ENCODE measurements around the gene CABP4. TPM values are rescaled to one million over a fixed set of nuclear protein-coding genes. Genes with fewer than 3 reads are reported as not detected.
"Not testable (repeated sequence)": the region's sequence is repeated elsewhere in the genome, so short reads cannot be mapped to it uniquely, and the experiment has no call there.

The CABP4 gene
- total RNA-seq, 2 donors from 2014 or later, result 8.9 to 10.4 TPM

DNA sequence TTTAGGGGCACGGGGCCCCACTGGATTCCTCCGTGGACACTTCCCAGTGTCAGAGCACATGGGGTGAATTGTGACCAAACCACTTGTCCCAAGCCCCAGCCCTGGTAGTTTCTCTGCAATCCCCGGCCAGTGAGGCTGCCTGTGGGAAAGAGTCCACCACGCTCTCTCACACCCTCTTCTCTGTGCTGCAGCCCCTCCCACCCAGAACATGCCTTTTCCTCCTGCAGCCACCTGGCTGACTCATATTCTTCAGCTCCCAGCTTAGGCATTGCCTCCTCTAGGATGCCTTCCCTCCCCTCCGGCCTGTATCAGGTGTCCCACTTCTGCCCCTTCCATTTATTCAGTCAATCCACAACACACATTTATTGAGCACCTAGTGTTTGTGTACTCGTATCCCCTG is 32.3 kb upstream of the CABP4 start:
- Mint-ChIP-seq H3K4me1 (ENCODE audit: low read depth) (peaks cover 51% of the 10 kb centered on the region), H3K27me3 (ENCODE audit: low read depth) (no peaks in the 10 kb centered on the region), H3K9me3 (no peaks in the 10 kb centered on the region), H3K36me3 (ENCODE audit: insufficient read depth in 2 of 2) (no peaks in the 10 kb centered on the region), H3K4me3 (no peak overlapping the region), H3K27ac (no peak overlapping the region)
- DNase-seq (no peak), ATAC-seq (replicated peaks in 1 of 2) (no peak)

DNA sequence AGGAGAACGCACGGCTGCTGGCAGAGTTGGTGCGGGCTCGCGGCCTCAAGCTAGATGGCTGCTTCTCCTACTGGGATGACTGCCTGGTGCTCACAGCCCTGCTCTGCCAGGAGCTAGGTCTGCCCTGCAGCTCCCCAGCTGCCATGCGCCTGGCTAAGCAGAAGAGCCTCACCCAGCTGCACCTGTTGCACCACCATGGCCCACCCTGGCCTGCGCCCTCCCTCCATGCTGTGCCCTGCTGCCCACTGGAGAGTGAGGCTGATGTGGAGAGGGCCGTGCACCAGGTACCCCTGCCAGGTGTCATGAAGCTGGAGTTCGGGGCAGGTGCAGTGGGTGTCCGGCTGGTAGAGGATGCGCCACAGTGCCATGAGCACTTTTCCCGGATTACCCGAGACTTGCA is 31.7 kb upstream of the CABP4 start:
- DNase-seq (no peak), ATAC-seq (replicated peaks in 1 of 2) (no peak)
- Mint-ChIP-seq H3K36me3 (ENCODE audit: insufficient read depth in 2 of 2) (no peaks in the 10 kb centered on the region), H3K4me1 (ENCODE audit: low read depth) (peaks cover 46% of the 10 kb centered on the region), H3K4me3 (no peak overlapping the region), H3K27ac (no peak overlapping the region), H3K27me3 (ENCODE audit: low read depth) (no peaks in the 10 kb centered on the region), H3K9me3 (no peaks in the 10 kb centered on the region)

DNA sequence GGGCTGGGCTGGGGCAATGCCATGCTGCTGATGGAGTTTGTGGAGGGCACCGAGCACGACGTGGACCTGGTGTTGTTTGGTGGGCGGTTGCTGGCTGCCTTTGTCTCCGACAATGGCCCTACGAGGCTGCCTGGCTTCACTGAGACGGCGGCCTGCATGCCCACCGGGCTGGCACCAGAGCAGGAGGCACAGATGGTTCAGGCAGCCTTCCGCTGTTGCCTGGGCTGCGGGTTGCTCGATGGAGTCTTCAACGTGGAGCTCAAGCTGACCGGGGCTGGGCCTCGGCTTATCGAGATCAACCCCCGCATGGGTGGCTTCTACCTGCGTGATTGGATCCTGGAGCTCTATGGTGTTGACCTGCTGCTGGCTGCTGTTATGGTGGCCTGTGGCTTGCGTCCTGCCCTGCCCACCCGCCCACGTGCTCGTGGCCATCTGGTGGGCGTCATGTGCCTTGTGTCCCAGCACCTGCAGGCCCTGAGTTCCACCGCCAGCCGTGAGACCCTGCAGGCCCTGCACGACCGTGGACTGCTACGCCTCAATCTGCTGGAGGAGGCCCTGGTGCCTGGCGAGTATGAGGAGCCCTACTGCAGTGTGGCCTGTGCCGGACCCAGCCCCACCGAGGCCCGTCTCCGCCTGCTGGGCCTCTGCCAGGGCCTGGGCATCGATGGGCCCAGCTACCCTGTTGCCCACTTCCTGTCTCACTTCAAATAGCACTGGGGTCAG is 31.1 kb upstream of the CABP4 start:
- peaks cover 42% of the 10 kb centered on the region for H3K4me1 Mint-ChIP-seq (ENCODE audit: low read depth)
- no peak overlapping the region for H3K4me3 Mint-ChIP-seq
- ATAC-seq (replicated peaks in 1 of 2), result no peak
- DNase-seq, result no peak
- H3K27me3 Mint-ChIP-seq (ENCODE audit: low read depth), result no peaks in the 10 kb centered on the region
- no peaks in the 10 kb centered on the region for H3K36me3 Mint-ChIP-seq (ENCODE audit: insufficient read depth in 2 of 2)
- no peak overlapping the region for H3K27ac Mint-ChIP-seq
- no peaks in the 10 kb centered on the region for H3K9me3 Mint-ChIP-seq

DNA sequence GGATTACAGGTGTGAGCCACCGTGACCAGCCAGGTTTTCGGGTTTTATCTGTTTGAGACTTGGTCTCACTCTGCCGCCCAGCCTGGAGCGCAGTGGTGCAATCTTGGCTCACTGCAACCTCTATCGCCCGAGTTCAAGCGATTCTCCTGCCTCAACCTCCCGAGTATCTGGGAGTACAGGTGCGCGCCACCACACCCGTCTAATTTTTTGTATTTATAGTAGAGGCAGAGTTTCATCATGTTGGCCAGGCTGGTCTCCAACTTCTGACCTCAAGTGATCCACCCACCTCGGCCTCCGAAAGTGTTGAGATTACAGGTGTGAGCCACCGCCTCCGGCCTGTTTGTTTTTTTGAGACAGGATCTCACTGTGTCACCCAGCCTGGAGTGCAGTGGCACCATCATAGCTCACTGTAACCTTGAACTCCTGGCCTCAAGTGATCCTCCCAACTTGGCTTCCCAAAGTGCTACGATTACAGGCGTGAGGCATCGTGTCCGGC is 27.7 kb upstream of the CABP4 start:
- peak overlapping the region; percentile 91 to 99 for H3K4me3 Mint-ChIP-seq
- peak overlapping the region; percentile 96 for H3K27ac Mint-ChIP-seq
- H3K9me3 Mint-ChIP-seq; H3K27me3 Mint-ChIP-seq (ENCODE audit: low read depth); H3K36me3 Mint-ChIP-seq (ENCODE audit: insufficient read depth in 2 of 2): not testable (repeated sequence)
- ATAC-seq (replicated peaks in 1 of 2) (peak in 1 of 2 donors; percentile 15), DNase-seq (peak in 1 of 2 donors; percentile 41)
- peaks cover 50% of the 10 kb centered on the region for H3K4me1 Mint-ChIP-seq (ENCODE audit: low read depth)

DNA sequence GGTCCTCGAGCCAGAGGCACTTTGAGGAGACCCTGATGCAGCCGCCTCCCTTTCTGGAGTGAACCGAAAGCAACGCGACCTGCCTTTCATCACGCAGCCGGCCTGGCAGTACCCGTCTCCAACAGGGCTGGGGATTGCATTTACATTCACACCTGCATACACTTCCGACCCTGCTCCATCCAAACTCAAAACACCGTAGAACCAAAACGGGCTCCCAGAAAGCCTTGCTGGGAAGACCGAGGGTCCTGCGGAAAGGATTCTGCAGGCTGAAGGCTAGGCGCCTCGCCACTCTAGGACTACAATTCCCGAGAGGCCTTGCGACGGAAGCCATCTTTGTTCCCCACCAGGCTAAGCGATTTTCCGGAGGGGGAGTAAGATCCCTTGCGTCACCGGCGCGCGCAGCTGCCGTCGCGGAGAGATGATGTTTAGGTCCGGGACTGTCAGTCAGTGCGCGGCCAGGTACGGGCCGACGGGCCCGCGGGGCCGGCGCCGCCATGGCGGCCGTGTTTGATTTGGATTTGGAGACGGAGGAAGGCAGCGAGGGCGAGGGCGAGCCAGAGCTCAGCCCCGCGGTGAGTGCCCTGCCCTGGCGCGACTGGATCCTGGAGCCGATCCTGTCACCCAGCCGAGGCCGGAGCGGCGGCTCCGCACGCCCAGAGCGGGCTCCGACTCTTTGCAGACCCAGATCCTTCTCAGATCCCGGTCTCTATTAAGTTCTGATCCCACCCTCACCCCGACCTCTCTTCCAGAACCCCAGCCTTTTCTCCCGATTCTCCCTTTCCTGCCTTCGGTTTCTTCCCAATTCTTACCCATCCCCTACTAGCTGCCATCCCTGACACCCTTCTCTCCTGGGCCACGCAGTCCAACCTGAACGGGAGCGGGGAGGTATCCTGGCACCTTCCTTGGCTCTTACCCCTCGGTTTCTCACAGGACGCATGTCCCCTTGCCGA is 26.8 kb upstream of the CABP4 start, which contains the start of gene RPS6KB2:
TSS of gene RPS6KB2 (plus strand) at position 443 of the 950 bp plus-strand sequence. CDS start at position 495, 52 bp downstream.
- Mint-ChIP-seq H3K4me1 (ENCODE audit: low read depth) (peaks cover 52% of the 10 kb centered on the region), H3K4me3 (peak within 1 kb of the TSS; percentile 91 to 99), H3K9me3 (no peaks in the 10 kb centered on the region), H3K36me3 (ENCODE audit: insufficient read depth in 2 of 2) (peaks cover 0 to 7% of the 10 kb centered on the region in 2 donors), H3K27me3 (ENCODE audit: low read depth) (no peaks in the 10 kb centered on the region), H3K27ac (peak within 1 kb of the TSS; percentile 96)
- DNase-seq, result peak; percentile 99
- peak; percentile 92 to 95 for ATAC-seq (replicated peaks in 1 of 2)

DNA sequence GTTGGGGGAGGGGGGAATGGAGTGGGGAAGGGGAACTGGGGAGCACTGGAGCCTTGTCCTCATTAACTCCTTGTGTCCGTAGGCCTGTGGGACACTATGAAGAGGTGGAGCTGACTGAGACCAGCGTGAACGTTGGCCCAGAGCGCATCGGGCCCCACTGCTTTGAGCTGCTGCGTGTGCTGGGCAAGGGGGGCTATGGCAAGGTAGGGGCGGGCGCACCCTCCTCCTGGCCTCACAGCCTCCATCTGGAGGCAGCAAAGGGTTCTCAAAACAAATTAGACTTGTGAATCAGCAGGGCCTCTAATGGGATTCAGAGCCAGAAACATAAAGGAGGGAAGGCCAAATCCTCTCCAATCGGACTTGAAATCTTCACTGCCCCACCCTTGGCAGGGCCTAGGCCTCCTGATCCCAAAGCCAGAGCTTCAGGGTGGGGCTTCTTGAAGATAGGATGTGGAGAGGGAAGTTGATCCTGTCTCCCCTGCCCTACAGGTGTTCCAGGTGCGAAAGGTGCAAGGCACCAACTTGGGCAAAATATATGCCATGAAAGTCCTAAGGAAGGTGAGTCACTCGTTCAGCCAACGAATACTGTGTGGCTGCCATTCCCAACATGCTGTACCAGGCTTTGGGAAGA is 26.0 kb upstream of the CABP4 start:
- Mint-ChIP-seq H3K27me3 (ENCODE audit: low read depth) (no peaks in the 10 kb centered on the region), H3K27ac (peak overlapping the region; percentile 89), H3K36me3 (ENCODE audit: insufficient read depth in 2 of 2) (peaks cover 0 to 7% of the 10 kb centered on the region in 2 donors), H3K4me3 (peak overlapping the region; percentile 91 to 99), H3K4me1 (ENCODE audit: low read depth) (peaks cover 58% of the 10 kb centered on the region), H3K9me3 (no peaks in the 10 kb centered on the region)
- ATAC-seq (replicated peaks in 1 of 2) (no peak), DNase-seq (peak in 1 of 2 donors; percentile 8)

DNA sequence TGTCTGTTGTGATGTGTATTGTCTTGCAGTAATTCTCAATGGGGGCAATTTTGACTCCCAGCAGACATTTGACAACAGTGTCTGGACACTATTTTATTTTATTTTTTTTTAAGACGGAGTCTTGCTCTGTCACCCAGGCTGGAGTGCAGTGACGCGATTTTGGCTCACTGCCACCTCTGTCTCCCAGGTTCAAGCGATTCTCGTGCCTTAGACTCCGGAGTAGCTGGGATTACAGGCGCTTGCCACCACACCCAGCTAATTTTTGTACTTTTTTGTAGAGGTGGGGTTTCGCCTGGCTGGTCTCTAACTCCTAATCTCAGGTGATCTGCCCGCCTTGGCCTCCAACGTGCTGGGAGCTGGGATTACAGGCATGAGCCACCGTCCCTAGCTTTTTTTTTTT is 25.4 kb upstream of the CABP4 start:
- Mint-ChIP-seq H3K27ac (peak overlapping the region; percentile 65), H3K36me3 (ENCODE audit: insufficient read depth in 2 of 2) (peaks cover 0 to 8% of the 10 kb centered on the region in 2 donors), H3K9me3 (no peaks in the 10 kb centered on the region), H3K4me3 (peak overlapping the region; percentile 91 to 99), H3K4me1 (ENCODE audit: low read depth) (peaks cover 61% of the 10 kb centered on the region), H3K27me3 (ENCODE audit: low read depth) (no peaks in the 10 kb centered on the region)
- no peak for DNase-seq
- no peak for ATAC-seq (replicated peaks in 1 of 2)

DNA sequence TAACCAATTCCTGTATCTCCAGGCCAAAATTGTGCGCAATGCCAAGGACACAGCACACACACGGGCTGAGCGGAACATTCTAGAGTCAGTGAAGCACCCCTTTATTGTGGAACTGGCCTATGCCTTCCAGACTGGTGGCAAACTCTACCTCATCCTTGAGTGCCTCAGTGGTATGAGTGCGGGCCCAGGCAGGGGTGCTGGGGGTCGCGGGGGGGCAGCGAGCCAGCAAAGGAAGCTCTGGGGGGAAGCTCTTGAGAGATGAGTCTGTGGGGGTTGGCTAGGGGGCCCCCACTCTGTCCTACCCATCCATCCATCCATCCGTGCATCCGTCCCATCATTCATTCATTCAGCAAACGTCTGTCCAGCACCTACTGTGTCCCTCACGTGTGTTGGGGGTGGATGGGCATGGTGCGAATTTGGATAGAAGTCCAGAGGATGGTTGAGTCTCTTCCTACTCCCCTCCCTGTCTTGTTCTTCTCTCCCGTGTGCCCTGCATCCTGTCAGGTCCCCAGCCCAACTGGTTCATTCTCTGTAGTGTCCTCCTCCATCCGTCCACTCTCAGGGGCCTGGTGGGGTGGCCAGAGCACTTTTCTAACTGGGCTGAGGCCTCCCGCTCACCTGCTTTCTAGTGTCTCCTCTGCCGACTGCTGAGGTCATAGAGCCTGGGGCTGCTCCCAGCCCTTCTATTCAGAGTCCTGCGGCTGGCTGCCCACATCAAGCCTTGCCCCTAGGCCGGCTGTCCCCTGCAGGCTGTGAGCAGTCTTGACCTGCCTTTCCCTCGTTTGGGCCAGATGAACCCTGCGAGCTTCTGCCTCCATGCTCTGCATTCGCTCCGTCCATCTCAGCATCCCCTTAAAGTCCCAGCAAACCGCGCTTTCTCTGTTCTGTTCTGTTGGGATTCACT is 23.6 kb upstream of the CABP4 start:
- Mint-ChIP-seq H3K27ac (peak overlapping the region; percentile 69), H3K27me3 (ENCODE audit: low read depth) (no peaks in the 10 kb centered on the region), H3K36me3 (ENCODE audit: insufficient read depth in 2 of 2) (peaks cover 7 to 16% of the 10 kb centered on the region in 2 donors), H3K4me3 (peak overlapping the region in 1 of 2 donors; percentile 5), H3K9me3 (no peaks in the 10 kb centered on the region), H3K4me1 (ENCODE audit: low read depth) (peaks cover 70% of the 10 kb centered on the region)
- ATAC-seq (replicated peaks in 1 of 2), result no peak
- DNase-seq, result no peak

DNA sequence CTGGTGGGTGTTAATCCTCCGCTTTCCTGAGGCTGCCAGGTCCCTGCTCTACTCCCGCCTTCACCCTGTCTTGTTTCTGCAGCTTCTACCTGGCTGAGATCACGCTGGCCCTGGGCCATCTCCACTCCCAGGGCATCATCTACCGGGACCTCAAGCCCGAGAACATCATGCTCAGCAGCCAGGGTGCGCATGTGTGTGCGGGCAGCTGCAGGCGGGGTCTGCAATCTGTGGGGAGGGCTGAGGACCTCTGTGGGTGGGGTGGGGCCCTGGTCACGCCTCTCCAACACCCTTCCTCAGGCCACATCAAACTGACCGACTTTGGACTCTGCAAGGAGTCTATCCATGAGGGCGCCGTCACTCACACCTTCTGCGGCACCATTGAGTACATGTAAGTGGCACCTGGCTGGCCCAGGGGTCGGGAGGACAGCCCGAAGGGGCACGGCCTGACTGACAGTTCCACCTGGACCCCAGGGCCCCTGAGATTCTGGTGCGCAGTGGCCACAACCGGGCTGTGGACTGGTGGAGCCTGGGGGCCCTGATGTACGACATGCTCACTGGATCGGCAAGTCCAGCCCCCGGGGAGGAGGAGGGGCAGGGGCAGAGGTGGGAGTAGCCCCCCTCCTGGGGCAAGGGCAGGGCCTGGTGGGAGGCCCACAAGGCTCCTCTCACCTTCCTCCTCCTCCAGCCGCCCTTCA is 22.4 kb upstream of the CABP4 start:
- H3K27me3 Mint-ChIP-seq (ENCODE audit: low read depth), result no peaks in the 10 kb centered on the region
- ATAC-seq (replicated peaks in 1 of 2) (no peak), DNase-seq (no peak)
- H3K9me3 Mint-ChIP-seq, result no peaks in the 10 kb centered on the region
- peaks cover 62% of the 10 kb centered on the region for H3K4me1 Mint-ChIP-seq (ENCODE audit: low read depth)
- peaks cover 8 to 19% of the 10 kb centered on the region in 2 donors for H3K36me3 Mint-ChIP-seq (ENCODE audit: insufficient read depth in 2 of 2)
- peak overlapping the region; percentile 82 for H3K27ac Mint-ChIP-seq
- H3K4me3 Mint-ChIP-seq, result no peak overlapping the region

DNA sequence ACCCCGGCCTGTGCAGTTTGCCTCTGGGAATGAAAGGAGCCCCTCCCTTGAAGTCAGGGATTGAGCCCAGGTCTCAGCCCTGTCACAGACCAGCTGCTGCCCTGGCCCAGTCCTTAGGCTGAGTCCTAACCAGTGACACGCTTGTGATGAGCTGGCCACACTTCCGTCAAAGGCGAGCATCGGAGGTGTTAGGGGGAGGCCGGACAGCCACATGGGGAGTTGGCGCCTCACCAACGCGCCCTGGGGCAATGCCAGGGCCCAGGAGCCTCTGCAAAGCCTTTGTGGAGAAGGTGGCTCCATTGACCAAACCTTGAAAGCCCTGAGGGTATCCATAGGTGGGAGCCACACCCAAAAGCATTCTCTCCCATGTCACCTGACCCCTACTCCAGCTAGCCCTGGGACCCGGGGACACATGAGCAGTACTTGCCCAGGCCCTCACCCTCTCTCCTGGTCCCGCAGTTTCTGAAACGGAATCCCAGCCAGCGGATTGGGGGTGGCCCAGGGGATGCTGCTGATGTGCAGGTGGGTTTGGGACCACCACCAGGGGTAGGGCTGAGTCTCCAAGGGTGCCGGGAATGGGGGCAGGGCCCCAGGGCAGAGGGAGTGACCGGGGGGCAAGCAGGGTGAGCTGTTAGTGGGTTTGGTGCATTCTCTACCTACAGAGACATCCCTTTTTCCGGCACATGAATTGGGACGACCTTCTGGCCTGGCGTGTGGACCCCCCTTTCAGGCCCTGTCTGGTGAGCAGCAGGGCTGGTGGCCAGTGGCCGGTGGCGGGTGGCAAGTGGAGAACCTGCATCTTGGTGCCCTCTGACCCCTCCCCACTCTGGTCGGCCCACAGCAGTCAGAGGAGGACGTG is 21.4 kb upstream of the CABP4 start:
- H3K27ac Mint-ChIP-seq, result peak overlapping the region; percentile 82
- ATAC-seq (replicated peaks in 1 of 2) (no peak), DNase-seq (no peak)
- peaks cover 64% of the 10 kb centered on the region for H3K4me1 Mint-ChIP-seq (ENCODE audit: low read depth)
- H3K4me3 Mint-ChIP-seq, result peak overlapping the region; percentile 62 to 97
- no peaks in the 10 kb centered on the region for H3K27me3 Mint-ChIP-seq (ENCODE audit: low read depth)
- no peaks in the 10 kb centered on the region for H3K9me3 Mint-ChIP-seq
- H3K36me3 Mint-ChIP-seq (ENCODE audit: insufficient read depth in 2 of 2), result peaks cover 8 to 21% of the 10 kb centered on the region in 2 donors

DNA sequence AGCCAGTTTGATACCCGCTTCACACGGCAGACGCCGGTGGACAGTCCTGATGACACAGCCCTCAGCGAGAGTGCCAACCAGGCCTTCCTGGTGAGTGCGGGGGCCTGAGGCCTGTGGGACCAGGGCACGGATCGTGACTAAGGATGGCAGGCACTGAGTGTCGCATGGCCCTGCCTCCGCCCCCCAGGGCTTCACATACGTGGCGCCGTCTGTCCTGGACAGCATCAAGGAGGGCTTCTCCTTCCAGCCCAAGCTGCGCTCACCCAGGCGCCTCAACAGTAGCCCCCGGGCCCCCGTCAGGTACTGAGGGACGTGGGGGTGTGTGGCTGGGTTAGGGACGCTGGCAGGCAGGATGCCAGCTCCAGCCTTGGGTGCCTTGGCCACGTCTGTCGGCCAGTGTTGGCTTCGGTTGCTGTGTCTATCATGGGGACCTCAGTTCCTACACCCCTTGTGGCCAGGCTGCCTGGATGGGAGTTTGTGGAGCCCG is 20.7 kb upstream of the CABP4 start:
- no peak for DNase-seq
- peaks cover 8 to 23% of the 10 kb centered on the region in 2 donors for H3K36me3 Mint-ChIP-seq (ENCODE audit: insufficient read depth in 2 of 2)
- ATAC-seq (replicated peaks in 1 of 2), result no peak
- peak overlapping the region; percentile 61 for H3K27ac Mint-ChIP-seq
- no peaks in the 10 kb centered on the region for H3K9me3 Mint-ChIP-seq
- peaks cover 68% of the 10 kb centered on the region for H3K4me1 Mint-ChIP-seq (ENCODE audit: low read depth)
- H3K4me3 Mint-ChIP-seq, result peak overlapping the region; percentile 62 to 97
- no peaks in the 10 kb centered on the region for H3K27me3 Mint-ChIP-seq (ENCODE audit: low read depth)

All from activated T-cell treated with anti-CD3 and anti-CD28 coated beads, Interleukin-2, amount 50 U/mL, for 72 hours (primary cell).